Measurements from ENCODE around the gene DLAT.
"Not testable (repeated sequence)": the region's sequence is repeated elsewhere in the genome, so short reads cannot be mapped to it uniquely, and the experiment has no call there.

The DLAT gene

GRCh38 chr11:112016765-112017376 lies 8.3 kb upstream of the DLAT start:
- no peak overlapping the region for H3K4me3 ChIP-seq (ENCODE audit: low read depth, low read length)
- TF ChIP-seq CTCF (conservative IDR thresholded peaks at IDR 0.05; ENCODE audit: low read depth, low read length): no peak
- peak; percentile 40 for DNase-seq (ENCODE audit: low read depth)

GRCh38 chr11:112017538-112017937 lies 7.7 kb upstream of the DLAT start:
- no peak for TF ChIP-seq CTCF (conservative IDR thresholded peaks at IDR 0.05; ENCODE audit: low read depth, low read length)

GRCh38 chr11:112019066-112019465 lies 6.1 kb upstream of the DLAT start:
- no peak overlapping the region for H3K4me3 ChIP-seq (ENCODE audit: low read depth, low read length)
- DNase-seq (ENCODE audit: low read depth): no peak
- no peak for TF ChIP-seq CTCF (conservative IDR thresholded peaks at IDR 0.05; ENCODE audit: low read depth, low read length)

More at GRCh38 chr11:112017538-112017937, 7.7 kb upstream of the DLAT start:
- no peak overlapping the region for H3K4me3 ChIP-seq (ENCODE audit: low read depth, low read length)
- DNase-seq (ENCODE audit: low read depth): peak; percentile 29

GRCh38 chr11:112023104-112023503 lies 2.1 kb upstream of the DLAT start:
- peak; percentile 11 for DNase-seq (ENCODE audit: low read depth)
- no peak for TF ChIP-seq CTCF (conservative IDR thresholded peaks at IDR 0.05; ENCODE audit: low read depth, low read length)
- H3K4me3 ChIP-seq (ENCODE audit: low read depth, low read length): no peak overlapping the region

- peak; percentile 31 for DNase-seq (ENCODE audit: low read depth)
- TF ChIP-seq CTCF (conservative IDR thresholded peaks at IDR 0.05; ENCODE audit: low read depth, low read length): no peak
- H3K4me3 ChIP-seq (ENCODE audit: low read depth, low read length): peak overlapping the region; percentile 92
These were observed 933 bp upstream of the DLAT start for GRCh38 chr11:112024178-112024772.

- H3K4me3 ChIP-seq (ENCODE audit: low read depth, low read length): peak overlapping the region; percentile 92
- DNase-seq (ENCODE audit: low read depth): peak; percentile 35
- no peak for TF ChIP-seq CTCF (conservative IDR thresholded peaks at IDR 0.05; ENCODE audit: low read depth, low read length)
These were observed 499 bp downstream of the DLAT start for GRCh38 chr11:112025707-112026106.

- not testable (repeated sequence) for DNase-seq (ENCODE audit: low read depth); H3K4me3 ChIP-seq (ENCODE audit: low read depth, low read length)
These were observed 1.7 kb downstream of the DLAT start for GRCh38 chr11:112026784-112027410.

All from choroid plexus epithelial cell (primary cell).